Measurements from ENCODE around the gene IZUMO1.
"Not testable (repeated sequence)": the region's sequence is repeated elsewhere in the genome, so short reads cannot be mapped to it uniquely, and the experiment has no call there.

IZUMO1 gene

DNA sequence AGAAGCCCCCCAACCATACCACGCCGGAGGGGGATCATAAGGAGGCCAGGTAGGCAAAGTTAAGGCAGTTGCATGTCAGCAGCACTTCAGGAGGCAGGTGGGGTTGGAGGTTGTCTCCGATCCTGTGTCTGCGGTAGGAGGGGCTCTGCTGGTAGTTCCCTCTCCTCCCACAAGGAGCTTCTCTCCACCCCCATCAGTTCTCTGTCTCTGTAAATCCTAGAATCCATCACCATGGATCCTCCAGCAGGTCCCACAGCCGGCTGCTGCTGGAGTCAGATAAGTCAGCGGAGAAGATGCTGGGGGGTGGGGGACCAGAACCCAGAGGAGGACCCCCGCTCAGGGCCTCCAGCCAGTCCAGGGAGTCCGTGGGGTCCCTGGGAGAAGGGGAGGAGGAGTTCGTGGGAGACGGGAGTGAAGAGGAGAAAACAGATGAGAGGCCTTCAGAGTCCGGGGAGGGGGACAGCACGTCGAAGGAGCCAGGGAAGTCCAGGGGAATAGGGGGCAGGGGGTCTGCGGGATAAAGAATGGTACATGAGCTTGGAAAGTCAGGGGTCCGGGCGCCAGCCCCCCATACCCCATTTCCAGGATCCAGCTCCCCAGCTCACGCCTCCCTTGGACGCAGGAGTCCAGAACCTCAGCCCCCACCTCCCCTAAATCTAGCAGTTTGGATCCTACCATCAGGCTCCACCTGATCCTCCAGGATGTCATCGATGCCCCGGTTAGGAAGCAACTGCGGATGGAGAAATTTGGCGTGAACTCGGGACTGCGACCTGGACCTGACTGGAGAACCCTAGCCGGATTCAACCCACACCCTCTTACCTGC, 33.5 kb downstream of the IZUMO1 start:
- no peak for DNase-seq (ENCODE audit: low read depth)

GRCh38 chr19:48711106-48711662, 35.5 kb downstream of the IZUMO1 start:
- DNase-seq (ENCODE audit: low read depth), result no peak

GRCh38 chr19:48708471-48708870, 38.2 kb downstream of the IZUMO1 start:
- DNase-seq (ENCODE audit: low read depth), result no peak

DNA sequence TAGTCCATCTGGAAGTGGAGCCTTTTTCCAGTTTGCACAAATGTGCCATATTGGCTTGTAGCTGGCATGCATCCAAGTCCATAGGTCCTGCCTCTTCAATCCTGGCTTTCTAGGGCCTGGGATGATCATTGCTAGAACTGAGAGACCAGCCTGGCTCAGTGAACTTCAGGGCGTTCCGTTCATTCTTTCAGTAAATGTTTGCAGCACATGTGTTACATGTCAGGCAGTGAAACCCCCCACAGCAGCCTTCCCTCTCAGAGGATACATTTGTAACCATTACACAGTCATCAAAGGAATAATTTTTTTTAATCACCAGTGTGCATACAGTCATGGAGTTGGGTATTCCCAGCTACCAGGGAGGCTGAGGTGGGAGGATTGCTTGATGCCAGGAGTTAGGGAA, 41.3 kb downstream of the IZUMO1 start:
- DNase-seq (ENCODE audit: low read depth), result no peak

DNA sequence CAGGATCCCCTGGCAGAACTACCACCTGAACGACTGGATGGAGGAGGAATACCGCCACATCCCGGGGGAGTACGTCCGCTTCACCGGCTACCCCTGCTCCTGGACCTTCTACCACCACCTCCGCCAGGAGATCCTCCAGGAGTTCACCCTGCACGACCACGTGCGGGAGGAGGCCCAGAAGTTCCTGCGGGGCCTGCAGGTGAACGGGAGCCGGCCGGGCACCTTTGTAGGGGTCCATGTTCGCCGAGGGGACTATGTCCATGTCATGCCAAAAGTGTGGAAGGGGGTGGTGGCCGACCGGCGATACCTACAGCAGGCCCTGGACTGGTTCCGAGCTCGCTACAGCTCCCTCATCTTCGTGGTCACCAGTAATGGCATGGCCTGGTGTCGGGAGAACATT, 43.4 kb downstream of the IZUMO1 start:
- DNase-seq (ENCODE audit: low read depth), result no peak

DNA sequence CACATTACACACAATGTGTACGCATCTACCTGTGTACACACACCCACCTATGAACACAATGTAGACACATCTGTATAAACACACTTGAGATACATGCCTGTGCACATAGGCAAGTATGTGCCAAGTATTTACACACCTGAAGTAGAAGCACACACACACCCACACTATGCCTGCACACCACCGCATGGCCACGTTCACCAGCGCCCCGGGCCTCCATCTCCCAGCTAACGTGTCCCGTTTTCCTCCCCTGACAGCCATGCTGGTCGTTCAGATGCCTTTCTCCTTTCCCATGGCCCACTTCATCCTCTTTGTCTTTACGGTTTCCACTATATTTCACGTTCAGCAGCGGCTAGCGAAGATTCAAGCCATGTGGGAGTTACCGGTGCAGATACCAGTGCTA, 44.0 kb downstream of the IZUMO1 start:
- no peak for DNase-seq (ENCODE audit: low read depth)

GRCh38 chr19:48698046-48698445, 48.7 kb downstream of the IZUMO1 start:
- peak; percentile 45 for DNase-seq (ENCODE audit: low read depth)

- DNase-seq (ENCODE audit: low read depth), result no peak
These were observed 50.2 kb downstream of the IZUMO1 start for GRCh38 chr19:48696353-48697010.

DNA sequence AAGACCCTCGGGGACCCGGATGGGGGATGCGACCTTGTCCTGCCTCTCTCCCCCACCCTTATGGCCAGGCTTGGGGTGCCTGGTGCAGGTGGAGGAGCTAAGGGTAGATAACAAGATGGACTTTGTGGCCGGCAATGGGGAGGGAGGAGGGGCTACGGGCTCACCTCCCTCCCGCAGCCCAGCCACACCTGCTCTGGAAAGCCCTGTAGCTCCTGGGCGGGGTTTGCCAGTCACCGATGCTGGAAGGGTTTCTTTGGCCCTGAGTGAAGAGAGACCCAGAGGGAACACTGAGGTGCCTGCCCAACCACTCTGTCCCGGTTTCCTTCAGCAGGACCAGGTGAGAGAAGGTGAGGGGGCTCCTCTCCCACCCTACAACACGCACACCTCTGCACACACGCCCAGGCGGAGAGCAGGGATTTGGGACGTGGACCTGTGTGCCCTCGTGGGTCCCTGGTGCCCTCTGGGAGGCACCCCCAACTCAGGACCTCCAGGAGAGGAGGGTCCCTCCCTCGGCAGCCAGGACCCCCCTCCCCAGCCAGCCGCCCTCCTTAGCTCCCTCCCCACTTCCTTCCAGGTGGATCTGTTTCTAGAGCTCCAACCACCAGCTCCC, 50.9 kb downstream of the IZUMO1 start, which contains the start of gene FUT2:
Gene FUT2 (plus strand): TSS at position 229 of the 610 bp plus-strand sequence. CDS start 6,986 bp downstream, outside the sequence.
- DNase-seq (ENCODE audit: low read depth), result no peak

- not testable (repeated sequence) for DNase-seq (ENCODE audit: low read depth)
These were observed 53.1 kb downstream of the IZUMO1 start for GRCh38 chr19:48693629-48694028.

All from HS-5 (cell line).